GM23338 (cell line): ENCODE measurements around the gene CDH19. TPM values are rescaled to one million over a fixed set of nuclear protein-coding genes. Genes with fewer than 3 reads are reported as not detected.

Experiments used
- ATAC-seq: fragments of 200-7000 bp; cut with Tn5 transposase; 3 replicates; pipeline ENCODE4 v1.9.1; 2020
- DNase-seq: peaks from one replicate; pipeline ENCODE4 v3.0.0-alpha.2; 2015; ENCODE audit warnings: low spot score
- H2AFZ ChIP-seq: fragments of 200-600 bp; sonication (generic); 2 replicates; pipeline ENCODE4 v1.8.0; 2016; ENCODE audit warnings: antibody characterized with exemption, mild to moderate bottlenecking, moderate library complexity
- H3F3A ChIP-seq: fragments of 200-600 bp; sonication (generic); replicated peaks from 2 replicates; pipeline ENCODE4 v1.8.0; 2017; ENCODE audit warnings: antibody characterized with exemption, mixed run types, low read depth
- H3K27ac ChIP-seq: fragments of 200-600 bp; sonication (generic); 2 replicates; pipeline ENCODE4 v1.6.1; 2016; ENCODE audit warnings: low read depth
- H3K27me3 ChIP-seq: fragments of 200-600 bp; sonication (generic); 2 replicates; pipeline ENCODE4 v1.8.0; 2016; ENCODE audit warnings: mild to moderate bottlenecking, mixed run types, moderate library complexity; ENCODE audit not compliant: insufficient read depth
- H3K36me3 ChIP-seq: fragments of 200-600 bp; sonication (generic); 2 replicates; pipeline ENCODE4 v1.8.0; 2016; ENCODE audit warnings: mild to moderate bottlenecking; ENCODE audit not compliant: insufficient read depth
- H3K4me1 ChIP-seq: fragments of 200-600 bp; sonication (generic); 2 replicates; pipeline ENCODE4 v1.8.0; 2016; ENCODE audit warnings: mild to moderate bottlenecking, moderate library complexity; ENCODE audit not compliant: insufficient read depth
- H3K4me2 ChIP-seq: fragments of 200-600 bp; sonication (generic); 2 replicates; pipeline ENCODE4 v1.7.1; 2017; ENCODE audit warnings: mixed run types
- H3K4me3 ChIP-seq: fragments of 200-600 bp; sonication (generic); 2 replicates; pipeline ENCODE4 v1.6.1; 2016; ENCODE audit warnings: mixed run types
- H3K79me2 ChIP-seq: fragments of 200-600 bp; sonication (generic); replicated peaks from 2 replicates; pipeline ENCODE4 v1.8.0; 2017; ENCODE audit warnings: mild to moderate bottlenecking; ENCODE audit not compliant: insufficient read depth
- H3K9me2 ChIP-seq: fragments of 200-600 bp; sonication (generic); 2 replicates; pipeline ENCODE4 v1.8.0; 2017; ENCODE audit not compliant: insufficient read depth
- H4K20me1 ChIP-seq: fragments of 200-600 bp; sonication (generic); replicated peaks from 2 replicates; pipeline ENCODE4 v1.8.0; 2017; ENCODE audit warnings: mild to moderate bottlenecking; ENCODE audit not compliant: insufficient read depth
- H3K27ac Mint-ChIP-seq: 2 replicates; pipeline ENCODE4 v1.8.0; 2020; ENCODE audit warnings: inconsistent platforms, mild to moderate bottlenecking, moderate library complexity, mixed read lengths
- H3K27me3 Mint-ChIP-seq: 3 replicates; pipeline ENCODE4 v1.8.0; 2022; ENCODE audit warnings: low read depth, mild to moderate bottlenecking, moderate library complexity, mixed read lengths, inconsistent platforms; ENCODE audit not compliant: insufficient read depth, poor library complexity
- H3K36me3 Mint-ChIP-seq: 3 replicates; pipeline ENCODE4 v1.8.0; 2021; ENCODE audit warnings: low read depth, mild to moderate bottlenecking, inconsistent platforms, moderate library complexity, mixed read lengths
- H3K4me1 Mint-ChIP-seq: 3 replicates; pipeline ENCODE4 v1.8.0; 2020; ENCODE audit warnings: mild to moderate bottlenecking, inconsistent platforms, mixed read lengths
- H3K4me3 Mint-ChIP-seq: 3 replicates; pipeline ENCODE4 v1.8.0; 2021; ENCODE audit warnings: moderate library complexity, mild to moderate bottlenecking, inconsistent platforms, mixed read lengths
- H3K9me3 Mint-ChIP-seq: 3 replicates; pipeline ENCODE4 v1.8.0; 2020; ENCODE audit warnings: moderate library complexity, mild to moderate bottlenecking, inconsistent platforms, mixed read lengths
- CREB1 ChIP-seq: fragments of 250-450 bp; sonication (Bioruptor Pico); IDR thresholded peaks from 2 replicates; pipeline ENCODE4 v1.5.0; 2020; ENCODE audit warnings: low read depth, mild to moderate bottlenecking, moderate library complexity
- ETS1 ChIP-seq: IDR thresholded peaks from 2 replicates; pipeline ENCODE4 v1.6.1; 2016; ENCODE audit warnings: antibody characterized with exemption
- EZH2 ChIP-seq: fragments of 200-600 bp; sonication (generic); IDR thresholded peaks from one replicate; pipeline ENCODE4 v1.8.0; 2017; ENCODE audit warnings: antibody characterized with exemption, mild to moderate bottlenecking, low read depth; ENCODE audit not compliant: unreplicated experiment
- JUNB ChIP-seq: IDR thresholded peaks from one replicate; pipeline ENCODE4 v1.6.1; 2016; ENCODE audit warnings: antibody characterized with exemption; ENCODE audit not compliant: unreplicated experiment
- NANOG ChIP-seq: IDR thresholded peaks from 2 replicates; pipeline ENCODE4 v1.6.1; 2016; ENCODE audit warnings: antibody characterized with exemption, borderline replicate concordance
- POLR2AphosphoS5 ChIP-seq: IDR thresholded peaks from 2 replicates; pipeline ENCODE4 v1.6.1; 2016; ENCODE audit warnings: antibody characterized with exemption, low read depth
- ZNF114 ChIP-seq: fragments of 250-450 bp; sonication (Bioruptor Pico); IDR thresholded peaks from 2 replicates; pipeline ENCODE4 v1.5.0; 2020; ENCODE audit warnings: mild to moderate bottlenecking, moderate library complexity
- ZNF462 ChIP-seq: fragments of 250-450 bp; sonication (Bioruptor Pico); IDR thresholded peaks from 2 replicates; pipeline ENCODE4 v1.5.0; 2020; ENCODE audit warnings: mild to moderate bottlenecking, moderate library complexity
- polyA plus RNA-seq: library from polyadenylated mRNA; unstranded; fragments of >200 nt; fragmentation: Nextera tagmentation; extraction: Ambion mirVana; gene quantifications from 2 replicates; pipeline ENCODE4 v1.2.1, GENCODE V29; 2016
- total RNA-seq: library from RNA; depleted of rRNA; stranded (reverse); fragments of >200 nt; shearing (Covaris generic); gene quantifications from 2 replicates; pipeline ENCODE4 v1.2.3, GENCODE V29; 2014
- TF ChIP-seq, protein P1 (sequence below): IDR thresholded peaks from one replicate; pipeline ENCODE4 v1.6.1; 2018; ENCODE audit warnings: antibody characterized with exemption; ENCODE audit not compliant: unreplicated experiment

Gene CDH19
- total and polyA plus RNA-seq, 2 experiments from 2014 or later, result 0.03 TPM

- TF ChIP-seq, protein P1, sequence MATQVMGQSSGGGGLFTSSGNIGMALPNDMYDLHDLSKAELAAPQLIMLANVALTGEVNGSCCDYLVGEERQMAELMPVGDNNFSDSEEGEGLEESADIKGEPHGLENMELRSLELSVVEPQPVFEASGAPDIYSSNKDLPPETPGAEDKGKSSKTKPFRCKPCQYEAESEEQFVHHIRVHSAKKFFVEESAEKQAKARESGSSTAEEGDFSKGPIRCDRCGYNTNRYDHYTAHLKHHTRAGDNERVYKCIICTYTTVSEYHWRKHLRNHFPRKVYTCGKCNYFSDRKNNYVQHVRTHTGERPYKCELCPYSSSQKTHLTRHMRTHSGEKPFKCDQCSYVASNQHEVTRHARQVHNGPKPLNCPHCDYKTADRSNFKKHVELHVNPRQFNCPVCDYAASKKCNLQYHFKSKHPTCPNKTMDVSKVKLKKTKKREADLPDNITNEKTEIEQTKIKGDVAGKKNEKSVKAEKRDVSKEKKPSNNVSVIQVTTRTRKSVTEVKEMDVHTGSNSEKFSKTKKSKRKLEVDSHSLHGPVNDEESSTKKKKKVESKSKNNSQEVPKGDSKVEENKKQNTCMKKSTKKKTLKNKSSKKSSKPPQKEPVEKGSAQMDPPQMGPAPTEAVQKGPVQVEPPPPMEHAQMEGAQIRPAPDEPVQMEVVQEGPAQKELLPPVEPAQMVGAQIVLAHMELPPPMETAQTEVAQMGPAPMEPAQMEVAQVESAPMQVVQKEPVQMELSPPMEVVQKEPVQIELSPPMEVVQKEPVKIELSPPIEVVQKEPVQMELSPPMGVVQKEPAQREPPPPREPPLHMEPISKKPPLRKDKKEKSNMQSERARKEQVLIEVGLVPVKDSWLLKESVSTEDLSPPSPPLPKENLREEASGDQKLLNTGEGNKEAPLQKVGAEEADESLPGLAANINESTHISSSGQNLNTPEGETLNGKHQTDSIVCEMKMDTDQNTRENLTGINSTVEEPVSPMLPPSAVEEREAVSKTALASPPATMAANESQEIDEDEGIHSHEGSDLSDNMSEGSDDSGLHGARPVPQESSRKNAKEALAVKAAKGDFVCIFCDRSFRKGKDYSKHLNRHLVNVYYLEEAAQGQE, result no peak
- TF ChIP-seq JUNB, result no peak
These were observed 142.5 kb downstream of the CDH19 start (continued) for GRCh38 chr18:66461344-66461743.

- DNase-seq (peak; percentile 2), ATAC-seq (peak; percentile 79)
- Histone ChIP-seq H3K9me2 (0 out of 2 replicates have a peak, but pooled peaks cover 4% of the 10 kb centered on the region), H2AFZ (no peak overlapping the region), H3K4me1 (peaks cover 4% of the 10 kb centered on the region; the same call in 1 of the 2 replicates), H3K4me2 (no peak overlapping the region), H3K36me3 (no peaks in the 10 kb centered on the region), H4K20me1 (no peaks in the 10 kb centered on the region), H3F3A (no peaks in the 10 kb centered on the region), H3K79me2 (no peaks in the 10 kb centered on the region), H3K27ac (no peak overlapping the region), H3K4me3 (no peak overlapping the region), H3K27me3 (no peaks in the 10 kb centered on the region)
- no peak overlapping the region for H3K4me3 Mint-ChIP-seq
- no peak overlapping the region for H3K27ac Mint-ChIP-seq
- H3K9me3 Mint-ChIP-seq, result no peaks in the 10 kb centered on the region
- no peaks in the 10 kb centered on the region for H3K36me3 Mint-ChIP-seq
- H3K27me3 Mint-ChIP-seq, result peaks cover 1% of the 10 kb centered on the region
- TF ChIP-seq POLR2AphosphoS5 (no peak), EZH2 (no peak), NANOG (no peak), JUNB (no peak), ETS1 (no peak), ZNF462 (CRISPR knock-in tag) (no peak), CREB1 (no peak), ZNF114 (CRISPR knock-in tag) (no peak)
- TF ChIP-seq, protein P1, result no peak
- H3K4me1 Mint-ChIP-seq, result peaks cover 7% of the 10 kb centered on the region; the same call in 2 of the 3 replicates
These were observed 146.6 kb downstream of the CDH19 start for GRCh38 chr18:66457245-66457644.
